Uterus (tissue), 4 donors: ENCODE results near the gene FHIT. TPM values are rescaled to one million over a fixed set of nuclear protein-coding genes. Genes with fewer than 3 reads are reported as not detected.

Source experiments
- DNase-seq, 2 donors: peaks; one replicate each; pipeline ENCODE4 v3.0.0-alpha.2; 2019 to 2020
- H3K27ac ChIP-seq, 2 donors: fragments of 200-600 bp; sonication (generic); 1 replicate in 1 of 2; 2 replicates in 1 of 2; pipeline ENCODE4 v1.5.1; 2016 to 2018
- H3K27me3 ChIP-seq, 2 donors: fragments of 200-600 bp; sonication (generic); one replicate each; pipeline ENCODE4 v1.5.1; 2018 to 2019; ENCODE audit warnings: control low read depth in 1 of 2
- H3K36me3 ChIP-seq, 2 donors: fragments of 200-600 bp; sonication (generic); one replicate each; pipeline ENCODE4 v1.5.1; 2019; ENCODE audit warnings: control low read depth in 1 of 2
- H3K4me1 ChIP-seq, 2 donors: fragments of 200-600 bp; sonication (generic); one replicate each; pipeline ENCODE4 v1.5.1; 2018 to 2019; ENCODE audit warnings: control low read depth in 1 of 2
- H3K4me3 ChIP-seq, 2 donors: fragments of 200-600 bp; sonication (generic); 1 replicate in 1 of 2; 2 replicates in 1 of 2; pipeline ENCODE4 v1.5.1; 2018 to 2019; ENCODE audit warnings: mild to moderate bottlenecking in 1 of 2
- H3K9me3 ChIP-seq, 2 donors: fragments of 200-600 bp; sonication (generic); one replicate each; pipeline ENCODE4 v1.5.1; 2019; ENCODE audit warnings: control low read depth in 1 of 2
- POLR2A ChIP-seq, 2 donors: fragments of 450-650 bp; IDR thresholded peaks; one replicate each; pipeline ENCODE4 v1.6.1; 2016; ENCODE audit warnings: antibody characterized with exemption in 2 of 2, mild to moderate bottlenecking in 1 of 2, moderate library complexity in 1 of 2
- intact Hi-C: fragments of 100-400 bp; cut with DNase I; formaldehyde crosslinking; loops from one replicate; pipeline ENCODE4 v1.15.1; 2023; ENCODE audit warnings: low total_unique reads
- total RNA-seq, 4 donors: library from RNA; depleted of rRNA in 3 of 4; stranded (reverse); fragments of >200 nt in 3 of 4; gene quantifications; one replicate each; pipeline versions ENCODE4 v1.1.0 to v1.2.4, GENCODE V29; 2014 to 2023
- TF ChIP-seq, protein P1 (sequence below), 4 experiments: fragments of 200-600 bp in 2 of 4; fragments of 450-650 bp in 2 of 4; sonication (generic) in 2 of 4; IDR thresholded peaks; one replicate each; pipeline ENCODE4 v1.5.1; 2016 to 2019; ENCODE audit warnings: antibody characterized with exemption in 4 of 4, mild to moderate bottlenecking in 2 of 4, moderate library complexity in 1 of 4
- donor health status: DM: yes; HTN: yes; CAD: no.

Gene FHIT
- total RNA-seq, 4 donors from 2014 or later, result 1.3 to 15.2 (median 7.3) TPM

DNA sequence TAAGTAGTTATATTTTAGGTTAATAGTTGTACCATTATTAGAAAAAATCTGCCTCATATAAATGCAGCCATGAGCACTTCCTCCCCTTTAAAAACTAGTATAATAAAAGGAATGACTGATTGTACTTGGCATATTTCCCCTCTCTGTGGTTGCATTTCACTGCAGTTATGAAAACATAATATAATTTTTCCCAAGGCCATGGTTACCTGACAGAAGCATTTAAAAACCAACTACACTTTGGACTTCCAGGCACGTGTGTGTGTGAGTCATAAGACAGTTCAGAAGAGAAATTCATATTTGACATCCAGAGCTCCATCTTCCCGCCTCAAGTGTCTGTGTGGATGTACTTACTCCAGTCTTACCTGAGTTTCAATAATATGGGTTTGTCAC, 1373.2 kb downstream of the FHIT start:
- TF ChIP-seq, protein P1, sequence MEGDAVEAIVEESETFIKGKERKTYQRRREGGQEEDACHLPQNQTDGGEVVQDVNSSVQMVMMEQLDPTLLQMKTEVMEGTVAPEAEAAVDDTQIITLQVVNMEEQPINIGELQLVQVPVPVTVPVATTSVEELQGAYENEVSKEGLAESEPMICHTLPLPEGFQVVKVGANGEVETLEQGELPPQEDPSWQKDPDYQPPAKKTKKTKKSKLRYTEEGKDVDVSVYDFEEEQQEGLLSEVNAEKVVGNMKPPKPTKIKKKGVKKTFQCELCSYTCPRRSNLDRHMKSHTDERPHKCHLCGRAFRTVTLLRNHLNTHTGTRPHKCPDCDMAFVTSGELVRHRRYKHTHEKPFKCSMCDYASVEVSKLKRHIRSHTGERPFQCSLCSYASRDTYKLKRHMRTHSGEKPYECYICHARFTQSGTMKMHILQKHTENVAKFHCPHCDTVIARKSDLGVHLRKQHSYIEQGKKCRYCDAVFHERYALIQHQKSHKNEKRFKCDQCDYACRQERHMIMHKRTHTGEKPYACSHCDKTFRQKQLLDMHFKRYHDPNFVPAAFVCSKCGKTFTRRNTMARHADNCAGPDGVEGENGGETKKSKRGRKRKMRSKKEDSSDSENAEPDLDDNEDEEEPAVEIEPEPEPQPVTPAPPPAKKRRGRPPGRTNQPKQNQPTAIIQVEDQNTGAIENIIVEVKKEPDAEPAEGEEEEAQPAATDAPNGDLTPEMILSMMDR (IDR thresholded peaks at IDR 0.05), result no peak
- TF ChIP-seq POLR2A (IDR thresholded peaks at IDR 0.05), result no peak
- intact Hi-C loops, result no loop called here
- no peaks in the 10 kb centered on the region for H3K36me3 ChIP-seq
- no peak for DNase-seq
- no peak overlapping the region for H3K27ac ChIP-seq
- H3K4me1 ChIP-seq, result no peaks in the 10 kb centered on the region
- no peaks in the 10 kb centered on the region for H3K9me3 ChIP-seq
- no peak overlapping the region for H3K4me3 ChIP-seq
- H3K27me3 ChIP-seq, result no peaks in the 10 kb centered on the region

DNA sequence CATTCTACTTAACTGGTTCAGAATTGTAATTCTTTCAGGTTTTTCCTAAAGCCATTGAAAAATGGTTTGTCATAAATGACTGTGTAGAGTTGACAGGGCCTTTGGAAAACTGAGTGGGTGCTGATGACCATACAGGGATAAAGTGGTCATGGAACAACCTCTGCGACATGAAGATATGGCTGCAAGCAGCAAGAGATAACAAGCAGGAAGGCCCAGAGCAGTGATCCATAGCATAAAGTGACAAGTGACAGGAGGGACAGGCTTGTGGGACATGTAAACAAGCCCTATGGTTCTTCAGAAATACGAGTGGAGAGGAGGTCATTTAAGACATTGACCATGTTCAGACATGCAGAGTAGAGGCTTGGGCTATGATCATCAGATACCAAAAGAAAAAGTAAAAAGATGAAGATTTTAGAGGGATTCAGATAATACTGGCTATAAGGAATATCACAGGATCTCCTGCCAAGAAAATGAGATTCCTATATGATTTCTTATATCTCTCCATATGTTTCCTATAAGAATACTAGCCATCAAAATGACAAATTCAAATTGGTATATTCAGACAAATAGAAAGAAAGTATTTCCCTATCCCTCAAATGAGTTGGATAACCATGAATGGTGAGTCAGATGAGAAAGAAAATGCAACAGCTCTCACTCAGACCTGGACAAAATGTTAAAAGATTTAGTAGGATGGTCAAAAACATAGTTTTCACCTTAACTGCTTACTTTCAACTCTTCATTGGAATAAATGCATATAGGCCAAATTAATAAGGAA, 1373.8 kb downstream of the FHIT start:
- no peak for DNase-seq
- no peaks in the 10 kb centered on the region for H3K9me3 ChIP-seq
- H3K27me3 ChIP-seq, result no peaks in the 10 kb centered on the region
- no peaks in the 10 kb centered on the region for H3K4me1 ChIP-seq
- no peak overlapping the region for H3K4me3 ChIP-seq
- intact Hi-C loops, result no loop called here
- H3K36me3 ChIP-seq, result no peaks in the 10 kb centered on the region
- TF ChIP-seq, protein P1 (IDR thresholded peaks at IDR 0.05), result no peak
- no peak for TF ChIP-seq POLR2A (IDR thresholded peaks at IDR 0.05)
- H3K27ac ChIP-seq, result no peak overlapping the region

DNA sequence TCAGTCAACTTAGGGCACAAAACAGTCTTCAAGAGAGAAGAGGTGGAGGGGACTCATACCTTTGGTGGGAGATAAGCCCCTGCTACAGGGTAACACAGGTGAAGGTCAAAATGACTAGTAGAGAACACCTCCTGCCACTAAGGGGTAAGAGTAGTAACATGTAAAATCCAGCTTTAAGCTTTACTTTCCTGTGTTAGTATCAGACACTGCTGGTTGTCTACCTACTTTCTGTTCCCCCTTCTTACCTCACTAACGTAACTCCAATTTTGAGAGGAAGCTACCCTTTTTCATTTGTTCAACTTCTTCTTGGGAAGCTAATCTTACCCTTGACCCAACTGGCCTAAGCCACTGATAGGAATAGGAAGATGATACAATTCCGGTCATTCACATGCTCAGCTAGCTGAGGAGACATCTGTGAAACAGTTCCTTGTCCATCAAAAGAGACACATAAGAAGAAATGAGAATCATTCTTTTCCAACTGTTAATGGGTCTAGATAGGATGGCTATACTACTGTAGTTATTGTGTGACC, 1374.7 kb downstream of the FHIT start:
- Histone ChIP-seq H3K36me3 (no peaks in the 10 kb centered on the region), H3K9me3 (no peaks in the 10 kb centered on the region), H3K4me1 (no peaks in the 10 kb centered on the region), H3K4me3 (no peak overlapping the region), H3K27ac (no peak overlapping the region), H3K27me3 (no peaks in the 10 kb centered on the region)
- TF ChIP-seq POLR2A (IDR thresholded peaks at IDR 0.05), result no peak
- TF ChIP-seq, protein P1 (IDR thresholded peaks at IDR 0.05), result no peak
- no peak for DNase-seq
- intact Hi-C loops, result no loop called here

DNA sequence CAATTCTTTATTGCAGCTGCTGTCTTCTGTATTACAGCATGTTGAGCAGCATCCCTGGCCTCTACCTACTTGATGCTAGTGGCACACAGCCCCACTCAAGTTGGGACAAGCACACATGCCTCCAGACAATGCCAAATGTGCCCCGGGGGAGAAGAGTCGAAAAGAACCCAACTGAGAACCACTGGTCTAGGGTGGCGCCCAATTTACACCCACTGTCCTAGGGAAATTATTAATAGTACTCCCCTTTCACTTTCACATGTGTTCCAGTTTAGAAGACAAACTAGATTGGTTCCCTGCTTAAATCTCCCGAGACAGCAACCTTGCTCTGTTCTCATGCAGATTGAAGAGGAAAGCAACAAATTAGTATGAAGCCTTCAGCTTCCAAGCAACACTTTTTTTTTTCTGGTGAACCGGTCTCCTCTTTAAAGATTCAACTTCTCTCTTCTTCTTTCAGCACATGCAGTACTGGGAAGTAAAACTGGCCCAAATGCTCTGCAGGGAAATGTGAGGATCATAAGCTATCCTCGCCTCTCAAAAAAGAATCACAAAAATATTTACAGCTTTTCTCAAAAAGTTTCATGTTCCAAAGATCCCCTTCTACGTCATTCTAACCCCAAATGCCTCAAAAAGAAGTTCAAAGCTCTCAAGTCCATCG, 1377.5 kb downstream of the FHIT start:
- H3K9me3 ChIP-seq, result no peaks in the 10 kb centered on the region
- DNase-seq, result no peak
- H3K4me3 ChIP-seq, result no peak overlapping the region
- no peaks in the 10 kb centered on the region for H3K27me3 ChIP-seq
- H3K36me3 ChIP-seq, result no peaks in the 10 kb centered on the region
- TF ChIP-seq, protein P1 (IDR thresholded peaks at IDR 0.05), result no peak
- TF ChIP-seq POLR2A (IDR thresholded peaks at IDR 0.05), result no peak
- intact Hi-C loops, result no loop called here
- H3K4me1 ChIP-seq, result no peaks in the 10 kb centered on the region
- no peak overlapping the region for H3K27ac ChIP-seq

DNA sequence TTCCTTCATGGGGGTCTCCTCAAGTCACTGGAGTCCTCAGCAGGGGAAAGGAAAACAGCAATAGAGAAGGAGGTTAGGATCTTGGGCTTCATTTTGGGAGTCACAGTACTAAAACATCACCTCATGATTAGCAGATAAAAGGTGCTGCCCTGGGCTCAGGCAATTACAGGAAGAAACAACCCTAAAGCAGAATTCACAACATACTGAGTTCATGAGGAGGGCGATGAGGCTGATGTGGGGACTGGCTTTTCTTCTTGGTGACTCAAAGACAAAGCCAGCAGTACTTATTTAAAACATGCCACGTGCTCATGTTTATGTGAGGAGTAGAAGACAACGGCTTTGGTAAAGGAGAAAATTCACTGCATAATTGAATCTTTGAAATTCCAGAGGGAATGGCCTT, 1379.1 kb downstream of the FHIT start:
- H3K36me3 ChIP-seq, result no peaks in the 10 kb centered on the region
- TF ChIP-seq, protein P1 (IDR thresholded peaks at IDR 0.05), result no peak
- TF ChIP-seq POLR2A (IDR thresholded peaks at IDR 0.05), result no peak
- DNase-seq, result no peak
- no peak overlapping the region for H3K4me3 ChIP-seq
- no peaks in the 10 kb centered on the region for H3K4me1 ChIP-seq
- intact Hi-C loops, result no loop called here
- no peak overlapping the region for H3K27ac ChIP-seq
- no peaks in the 10 kb centered on the region for H3K9me3 ChIP-seq
- H3K27me3 ChIP-seq, result no peaks in the 10 kb centered on the region
